Measurements from ENCODE around the gene PIK3R3. TPM values are rescaled to one million over a fixed set of nuclear protein-coding genes. Genes with fewer than 3 reads are reported as not detected.

Gene PIK3R3
- total RNA-seq, 1 donor from 2014 or later = 26.9 TPM

- DNase-seq (no peak), ATAC-seq (ENCODE audit: poor library complexity) (no peak)
- intact Hi-C loops (cut with DNase I) = no loop called here
Observed at GRCh38 chr1:46160212-46160611, 27.8 kb upstream of the PIK3R3 start.

GRCh38 chr1:46159516-46159915 is 27.1 kb upstream of the PIK3R3 start:
- intact Hi-C loops (cut with DNase I) = no loop called here
- no peak for ATAC-seq (ENCODE audit: poor library complexity)
- no peak for DNase-seq

GRCh38 chr1:46158312-46159281 is 26.2 kb upstream of the PIK3R3 start:
- DNase-seq = no peak
- intact Hi-C loops (cut with DNase I) = no loop called here
- no peak for ATAC-seq (ENCODE audit: poor library complexity)

GRCh38 chr1:46157916-46158311 is 25.5 kb upstream of the PIK3R3 start:
- intact Hi-C loops (cut with DNase I) = no loop called here
- DNase-seq = no peak
- ATAC-seq (ENCODE audit: poor library complexity) = no peak

- DNase-seq = no peak
- intact Hi-C loops (cut with DNase I) = no loop called here
- no peak for ATAC-seq (ENCODE audit: poor library complexity)
Observed at GRCh38 chr1:46153732-46154131, 21.3 kb upstream of the PIK3R3 start.

GRCh38 chr1:46153228-46153627 is 20.8 kb upstream of the PIK3R3 start:
- DNase-seq = no peak
- ATAC-seq (ENCODE audit: poor library complexity) = no peak
- intact Hi-C loops (cut with DNase I) = no loop called here

GRCh38 chr1:46152016-46152415 is 19.6 kb upstream of the PIK3R3 start:
- ATAC-seq (ENCODE audit: poor library complexity) (no peak), DNase-seq (no peak)
- intact Hi-C loops (cut with DNase I) = no loop called here

GRCh38 chr1:46150085-46150484 is 17.7 kb upstream of the PIK3R3 start:
- ATAC-seq (ENCODE audit: poor library complexity) = no peak
- intact Hi-C loops (cut with DNase I) = no loop called here
- DNase-seq = no peak

- intact Hi-C loops (cut with DNase I) = no loop called here
- no peak for DNase-seq
- ATAC-seq (ENCODE audit: poor library complexity) = no peak
Observed at GRCh38 chr1:46148318-46148717, 15.9 kb upstream of the PIK3R3 start.

- ATAC-seq (ENCODE audit: poor library complexity) (no peak), DNase-seq (no peak)
- intact Hi-C loops (cut with DNase I) = no loop called here
Observed at GRCh38 chr1:46137916-46138315, 5.5 kb upstream of the PIK3R3 start.

GRCh38 chr1:46136711-46137110 is 4.3 kb upstream of the PIK3R3 start:
- DNase-seq = no peak
- intact Hi-C loops (cut with DNase I) = no loop called here
- ATAC-seq (ENCODE audit: poor library complexity) = no peak

- intact Hi-C loops (cut with DNase I) = loop anchor here (5.0 kb wide), 1 partner anchor 38 kb away; no protein-coding TSS in a partner anchor
- no peak for ATAC-seq (ENCODE audit: poor library complexity)
- no peak for DNase-seq
Observed at GRCh38 chr1:46134660-46135331, 2.4 kb upstream of the PIK3R3 start.

GRCh38 chr1:46133781-46134350 is 1.4 kb upstream of the PIK3R3 start:
- ATAC-seq (ENCODE audit: poor library complexity) = no peak
- no peak for DNase-seq
- intact Hi-C loops (cut with DNase I) = loop anchor here (5.0 kb wide), 1 partner anchor 38 kb away; no protein-coding TSS in a partner anchor

GRCh38 chr1:46133181-46133658 is 791 bp upstream of the PIK3R3 start:
- ATAC-seq (ENCODE audit: poor library complexity) (peak; percentile 67), DNase-seq (peak; percentile 82)
- intact Hi-C loops (cut with DNase I) = loop anchor here (5.0 kb wide), 1 partner anchor 39 kb away; no protein-coding TSS in a partner anchor

- ATAC-seq (ENCODE audit: poor library complexity) = no peak
- peak; percentile 52 for DNase-seq
- intact Hi-C loops (cut with DNase I) = loop anchor here (5.0 kb wide), 1 partner anchor 40 kb away; no protein-coding TSS in a partner anchor
Observed at GRCh38 chr1:46131712-46132528, 509 bp downstream of the PIK3R3 start.

- intact Hi-C loops (cut with DNase I) = loop anchor here (5.0 kb wide), 1 partner anchor 41 kb away; no protein-coding TSS in a partner anchor
- DNase-seq (no peak), ATAC-seq (ENCODE audit: poor library complexity) (no peak)
Observed at GRCh38 chr1:46131093-46131492, 1.3 kb downstream of the PIK3R3 start.

GRCh38 chr1:46130606-46131005 is 1.8 kb downstream of the PIK3R3 start:
- intact Hi-C loops (cut with DNase I) = loop anchor here (5.0 kb wide), 1 partner anchor 42 kb away; no protein-coding TSS in a partner anchor
- no peak for DNase-seq
- ATAC-seq (ENCODE audit: poor library complexity) = no peak

GRCh38 chr1:46130121-46130520 is 2.3 kb downstream of the PIK3R3 start:
- ATAC-seq (ENCODE audit: poor library complexity) = no peak
- intact Hi-C loops (cut with DNase I) = loop anchor here (5.0 kb wide), 1 partner anchor 42 kb away; no protein-coding TSS in a partner anchor

More at GRCh38 chr1:46130121-46130520, 2.3 kb downstream of the PIK3R3 start:
- DNase-seq = no peak
